ENCODE data around the gene CCDC68. TPM values are rescaled to one million over a fixed set of nuclear protein-coding genes. Genes with fewer than 3 reads are reported as not detected.

CCDC68 gene
- total and polyA plus RNA-seq, 2 experiments from 2014 or later, result 0.11 to 0.18 TPM

DNA sequence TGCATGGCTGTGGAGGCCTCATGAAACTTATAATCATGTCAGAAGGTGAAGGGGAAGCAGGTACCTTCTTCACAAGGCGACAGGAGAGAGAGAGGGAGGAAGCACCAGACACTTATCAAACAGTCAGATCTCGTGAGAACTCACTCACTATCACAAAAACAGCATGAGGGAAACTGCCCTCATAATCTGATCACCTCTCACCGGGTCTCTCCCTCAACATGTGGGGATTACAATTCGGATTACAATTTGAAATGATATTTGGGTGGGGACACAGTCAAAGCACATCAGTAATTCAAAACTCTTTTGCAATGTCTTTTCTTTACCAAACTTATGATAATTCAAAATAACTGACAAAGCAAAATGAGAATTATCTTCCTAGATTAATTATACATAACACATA is 8.5 kb upstream of the CCDC68 start:
- H3K36me3 ChIP-seq (ENCODE audit: low read depth), result no peaks in the 10 kb centered on the region
- H4K20me1 ChIP-seq (ENCODE audit: insufficient read depth), result no peaks in the 10 kb centered on the region
- no peaks in the 10 kb centered on the region for H3K79me2 ChIP-seq (ENCODE audit: insufficient read depth)
- DNase-seq, result no peak
- H3K9me2 ChIP-seq (ENCODE audit: insufficient read depth), result no peaks in the 10 kb centered on the region
- H3F3A ChIP-seq (ENCODE audit: insufficient read depth), result no peaks in the 10 kb centered on the region
- in situ Hi-C loops (cut with MboI), result no loop called here
- TF ChIP-seq EZH2phosphoT487 (IDR thresholded peaks at IDR 0.05; ENCODE audit: insufficient read depth, low read depth) (no peak), EZH2 (IDR thresholded peaks at IDR 0.05; ENCODE audit: insufficient read depth, poor library complexity, severe bottlenecking) (no peak)
- H3K27ac ChIP-seq, result peak overlapping the region; percentile 26; the same call in 1 of the 2 replicates
- peaks cover 9% of the 10 kb centered on the region; the same call in 1 of the 2 replicates for H3K4me1 ChIP-seq (ENCODE audit: insufficient read depth)
- 75 to 78% methylated on average over 4 of the region's 4 CpGs for WGBS, 2 experiments (ENCODE audit: low coverage in 1 of 2, low lambda C conversion rate in 2 of 2, missing lambda C conversion rate in 2 of 2)
- no peak overlapping the region for H3K4me2 ChIP-seq (ENCODE audit: unreplicated experiment)
- no peaks in the 10 kb centered on the region for H3K27me3 ChIP-seq (replicated peaks; ENCODE audit: insufficient read depth)
- H3K9ac ChIP-seq, result no peak overlapping the region
- no peaks in the 10 kb centered on the region for H3K9me3 ChIP-seq (ENCODE audit: low read depth)
- H2AFZ ChIP-seq, result no peak overlapping the region
- H3K4me3 ChIP-seq, result no peak overlapping the region

DNA sequence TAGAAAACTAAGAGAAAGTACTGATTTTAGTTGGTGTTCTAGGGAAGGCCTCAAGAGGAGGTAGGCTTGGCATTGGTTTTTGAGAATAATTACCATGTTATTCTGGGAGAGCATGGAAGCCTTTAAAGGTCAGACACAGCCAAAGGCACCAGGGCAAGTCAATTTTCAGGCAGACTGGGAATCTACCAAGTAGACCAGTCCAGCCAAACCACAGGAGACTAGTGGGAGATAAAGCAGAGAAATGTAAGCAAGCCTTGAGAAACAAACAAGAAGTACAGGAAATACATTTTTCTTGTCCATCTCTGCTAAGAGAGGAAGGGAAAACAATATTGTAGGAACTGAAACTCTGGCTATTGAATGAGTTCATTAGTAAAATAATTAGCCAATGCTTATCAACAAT is 5.5 kb upstream of the CCDC68 start:
- Histone ChIP-seq H3K4me1 (ENCODE audit: insufficient read depth) (peaks cover 9% of the 10 kb centered on the region; the same call in 1 of the 2 replicates), H4K20me1 (ENCODE audit: insufficient read depth) (no peaks in the 10 kb centered on the region), H3K79me2 (ENCODE audit: insufficient read depth) (no peaks in the 10 kb centered on the region), H3K4me2 (ENCODE audit: unreplicated experiment) (no peak overlapping the region), H3K9ac (no peak overlapping the region), H2AFZ (no peak overlapping the region), H3K4me3 (no peak overlapping the region), H3K9me3 (ENCODE audit: low read depth) (no peaks in the 10 kb centered on the region), H3K27me3 (replicated peaks; ENCODE audit: insufficient read depth) (no peaks in the 10 kb centered on the region), H3K36me3 (ENCODE audit: low read depth) (no peaks in the 10 kb centered on the region), H3F3A (ENCODE audit: insufficient read depth) (no peaks in the 10 kb centered on the region), H3K27ac (no peak overlapping the region), H3K9me2 (ENCODE audit: insufficient read depth) (no peaks in the 10 kb centered on the region)
- TF ChIP-seq EZH2phosphoT487 (IDR thresholded peaks at IDR 0.05; ENCODE audit: insufficient read depth, low read depth) (no peak), EZH2 (IDR thresholded peaks at IDR 0.05; ENCODE audit: insufficient read depth, poor library complexity, severe bottlenecking) (no peak)
- DNase-seq, result no peak
- in situ Hi-C loops (cut with MboI), result no loop called here

DNA sequence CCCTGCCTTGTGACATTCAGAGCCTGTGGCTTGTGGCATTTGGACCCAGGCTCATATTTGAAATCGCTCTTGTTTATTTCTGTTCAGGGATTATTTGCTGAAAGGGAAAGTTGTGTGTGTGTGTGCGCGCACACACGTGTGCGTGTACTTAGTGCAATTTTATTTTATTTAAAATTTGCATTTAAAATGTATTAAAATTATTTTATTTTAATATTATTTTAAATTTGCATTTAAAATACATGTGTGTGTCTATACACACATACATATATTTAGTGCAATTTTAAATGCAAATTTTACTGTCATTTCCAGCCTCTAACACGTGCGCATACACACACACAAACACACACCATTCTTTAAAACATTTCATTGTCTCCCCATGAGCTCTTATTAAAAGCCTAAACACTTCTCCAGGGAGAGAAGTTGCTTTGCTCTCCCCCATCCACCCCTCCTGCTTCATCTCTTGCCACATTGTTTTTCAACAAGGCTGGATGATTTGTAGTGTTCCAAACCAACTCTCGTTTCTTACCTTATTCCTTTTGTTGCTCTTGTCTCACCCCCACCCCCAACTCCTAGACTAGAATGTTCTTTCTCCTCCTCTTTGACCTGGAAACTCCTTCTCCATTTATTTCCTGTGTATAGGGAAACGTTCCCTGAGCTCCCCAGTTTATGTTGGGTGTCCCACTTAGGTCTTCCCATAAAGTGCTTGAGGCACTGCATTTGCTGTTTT is 3.8 kb upstream of the CCDC68 start:
- Histone ChIP-seq H3K4me2 (ENCODE audit: unreplicated experiment) (no peak overlapping the region), H3F3A (ENCODE audit: insufficient read depth) (no peaks in the 10 kb centered on the region), H3K9ac (no peak overlapping the region), H2AFZ (no peak overlapping the region), H3K4me3 (no peak overlapping the region), H3K4me1 (ENCODE audit: insufficient read depth) (peaks cover 5% of the 10 kb centered on the region; the same call in 1 of the 2 replicates), H3K27ac (no peak overlapping the region), H3K9me3 (ENCODE audit: low read depth) (no peaks in the 10 kb centered on the region), H4K20me1 (ENCODE audit: insufficient read depth) (no peaks in the 10 kb centered on the region), H3K9me2 (ENCODE audit: insufficient read depth) (no peaks in the 10 kb centered on the region), H3K79me2 (ENCODE audit: insufficient read depth) (no peaks in the 10 kb centered on the region), H3K36me3 (ENCODE audit: low read depth) (no peaks in the 10 kb centered on the region), H3K27me3 (replicated peaks; ENCODE audit: insufficient read depth) (no peaks in the 10 kb centered on the region)
- in situ Hi-C loops (cut with MboI), result no loop called here
- DNase-seq, result no peak
- TF ChIP-seq EZH2phosphoT487 (IDR thresholded peaks at IDR 0.05; ENCODE audit: insufficient read depth, low read depth), result no peak
- no peak for TF ChIP-seq EZH2 (IDR thresholded peaks at IDR 0.05; ENCODE audit: insufficient read depth, poor library complexity, severe bottlenecking)
- whole genome bisulfite sequencing, 2 experiments (ENCODE audit: low coverage in 1 of 2, low lambda C conversion rate in 2 of 2, missing lambda C conversion rate in 2 of 2), result 80 to 83% methylated on average over 9 of the region's 9 CpGs

DNA sequence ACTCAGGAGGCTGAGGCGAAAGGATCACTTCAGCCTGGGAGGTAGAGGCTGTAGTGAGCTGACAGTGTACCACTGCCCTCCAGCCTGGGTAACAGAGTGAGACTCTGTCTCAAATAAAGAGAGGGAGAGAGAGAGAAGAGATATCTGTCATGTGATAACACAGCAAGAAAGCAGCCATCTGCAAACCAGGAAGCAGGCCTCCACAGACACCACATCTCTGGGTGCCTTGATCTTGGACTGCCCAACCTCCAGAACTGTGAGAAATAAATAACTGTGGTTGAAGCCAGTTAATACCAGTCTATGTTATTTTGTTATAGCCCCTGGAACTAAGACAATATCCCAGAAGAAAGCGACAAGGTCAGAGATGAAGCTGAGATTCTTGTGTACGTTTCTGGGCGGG is 2.6 kb upstream of the CCDC68 start:
- Histone ChIP-seq H3K4me1 (ENCODE audit: insufficient read depth) (no peaks in the 10 kb centered on the region), H3K9ac (no peak overlapping the region), H3K79me2 (ENCODE audit: insufficient read depth) (no peaks in the 10 kb centered on the region), H3K36me3 (ENCODE audit: low read depth) (no peaks in the 10 kb centered on the region), H3K27ac (no peak overlapping the region), H3K9me2 (ENCODE audit: insufficient read depth) (no peaks in the 10 kb centered on the region), H3F3A (ENCODE audit: insufficient read depth) (no peaks in the 10 kb centered on the region), H2AFZ (no peak overlapping the region), H3K9me3 (ENCODE audit: low read depth) (no peaks in the 10 kb centered on the region), H3K27me3 (replicated peaks; ENCODE audit: insufficient read depth) (no peaks in the 10 kb centered on the region), H3K4me3 (no peak overlapping the region), H3K4me2 (ENCODE audit: unreplicated experiment) (no peak overlapping the region), H4K20me1 (ENCODE audit: insufficient read depth) (no peaks in the 10 kb centered on the region)
- no peak for TF ChIP-seq EZH2 (IDR thresholded peaks at IDR 0.05; ENCODE audit: insufficient read depth, poor library complexity, severe bottlenecking)
- no peak for TF ChIP-seq EZH2phosphoT487 (IDR thresholded peaks at IDR 0.05; ENCODE audit: insufficient read depth, low read depth)
- whole genome bisulfite sequencing, 2 experiments (ENCODE audit: low coverage in 1 of 2, low lambda C conversion rate in 2 of 2, missing lambda C conversion rate in 2 of 2), result 83 to 88% methylated on average over 4 of the region's 4 CpGs
- DNase-seq, result no peak
- in situ Hi-C loops (cut with MboI), result no loop called here

Measured in GM23248 (cell line).